Gastrocnemius medialis (tissue), 4 donors: ENCODE data around the gene SCLT1. TPM values are rescaled to one million over a fixed set of nuclear protein-coding genes. Genes with fewer than 3 reads are reported as not detected.
"Not testable (repeated sequence)": the region's sequence is repeated elsewhere in the genome, so short reads cannot be mapped to it uniquely, and the experiment has no call there.

Experiments used
- ATAC-seq, 2 donors: fragments of 150-250 bp; one replicate each; pipeline ENCODE4 v1.9.1; 2016
- DNase-seq, 2 donors: peaks; one replicate each; pipeline ENCODE4 v3.0.0-alpha.2; 2019
- H3K27ac ChIP-seq, 4 donors: fragments of 200-600 bp; sonication (generic); 1 replicate in 1 of 4; 2 replicates in 3 of 4; pipeline ENCODE4 v1.5.1; 2016 to 2018; ENCODE audit warnings: mild to moderate bottlenecking in 2 of 4, moderate library complexity in 1 of 4
- H3K27me3 ChIP-seq, 3 donors: fragments of 200-600 bp; sonication (generic) in 2 of 3; 1 replicate in 1 of 3; 2 replicates in 2 of 3; pipeline versions ENCODE4 v1.5.1 to v1.6.0; 2016 to 2019; ENCODE audit warnings: mild to moderate bottlenecking in 1 of 3, moderate library complexity in 1 of 3
- H3K36me3 ChIP-seq, 2 donors: fragments of 200-600 bp; sonication (generic) in 1 of 2; one replicate each; pipeline ENCODE4 v1.5.1; 2017 to 2018
- H3K4me1 ChIP-seq, 2 donors: fragments of 200-600 bp; sonication (generic) in 1 of 2; one replicate each; pipeline ENCODE4 v1.5.1; 2016 to 2017; ENCODE audit warnings: mild to moderate bottlenecking in 2 of 2
- H3K4me3 ChIP-seq, 4 donors: fragments of 200-600 bp; sonication (generic) in 3 of 4; 1 replicate in 1 of 4; 2 replicates in 3 of 4; pipeline ENCODE4 v1.5.1; 2016 to 2019; ENCODE audit warnings: mild to moderate bottlenecking in 2 of 4
- H3K9me3 ChIP-seq, 3 donors: fragments of 200-600 bp; sonication (generic) in 2 of 3; 1 replicate in 1 of 3; 2 replicates in 2 of 3; pipeline ENCODE4 v1.5.1; 2016 to 2019
- CTCF ChIP-seq, 5 experiments: fragments of 450-650 bp in 3 of 5; fragments of 200-600 bp in 2 of 5; sonication (generic) in 2 of 5; IDR thresholded peaks in 4 of 5; conservative IDR thresholded peaks in 1 of 5; 1 replicate in 4 of 5; 2 replicates in 1 of 5; pipeline ENCODE4 v1.5.1; 2016 to 2019; ENCODE audit warnings: antibody characterized with exemption in 5 of 5, mild to moderate bottlenecking in 3 of 5, moderate library complexity in 3 of 5
- POLR2A ChIP-seq, 2 donors: fragments of 450-650 bp; IDR thresholded peaks; one replicate each; pipeline ENCODE4 v1.6.1; 2017; ENCODE audit warnings: antibody characterized with exemption in 2 of 2, mild to moderate bottlenecking in 2 of 2, moderate library complexity in 2 of 2
- in situ Hi-C, 4 donors: fragments of 200-750 bp; cut with MboI; loops; one replicate each; pipeline versions ENCODE4 v1.15.0 to v1.8.0; 2017; ENCODE audit warnings: low sequenced_read_pairs in 4 of 4
- intact Hi-C: fragments of 100-400 bp; cut with DNase I; formaldehyde crosslinking; loops from one replicate; pipeline ENCODE4 v1.15.1; 2023; ENCODE audit warnings: low total_unique reads
- total RNA-seq, 4 donors: library from RNA; depleted of rRNA; stranded (reverse); fragments of >200 nt; gene quantifications; one replicate each; pipeline versions ENCODE4 v1.1.0 to v1.2.3, GENCODE V29; 2016

Gene SCLT1
- total RNA-seq, 4 donors from 2014 or later, result 1.0 to 4.1 (median 1.8) TPM

- Histone ChIP-seq H3K27ac (no peak overlapping the region), H3K4me1 (no peaks in the 10 kb centered on the region), H3K9me3 (no peaks in the 10 kb centered on the region), H3K4me3 (no peak overlapping the region), H3K27me3 (no peaks in the 10 kb centered on the region), H3K36me3 (no peaks in the 10 kb centered on the region)
- in situ Hi-C loops, result no loop called here
- intact Hi-C loops, result no loop called here
- TF ChIP-seq POLR2A (IDR thresholded peaks at IDR 0.05) (no peak), CTCF (IDR thresholded peaks at IDR 0.05 in 4 of 5, conservative IDR thresholded peaks at IDR 0.05 in 1 of 5) (no peak)
- ATAC-seq, result no peak
- no peak for DNase-seq
Measured at GRCh38 chr4:129131343-129131742, 38.0 kb upstream of the SCLT1 start.

- Histone ChIP-seq H3K36me3 (no peaks in the 10 kb centered on the region), H3K4me1 (no peaks in the 10 kb centered on the region), H3K4me3 (no peak overlapping the region), H3K27ac (no peak overlapping the region), H3K9me3 (no peaks in the 10 kb centered on the region), H3K27me3 (no peaks in the 10 kb centered on the region)
- ATAC-seq (no peak), DNase-seq (no peak)
- intact Hi-C loops, result no loop called here
- in situ Hi-C loops, result no loop called here
- TF ChIP-seq POLR2A (IDR thresholded peaks at IDR 0.05) (no peak), CTCF (IDR thresholded peaks at IDR 0.05 in 4 of 5, conservative IDR thresholded peaks at IDR 0.05 in 1 of 5) (no peak)
Measured at GRCh38 chr4:129129143-129129542, 35.8 kb upstream of the SCLT1 start.

- intact Hi-C loops, H3K9me3 ChIP-seq, H3K36me3 ChIP-seq, H3K4me1 ChIP-seq, H3K27ac ChIP-seq, H3K27me3 ChIP-seq, H3K4me3 ChIP-seq, DNase-seq, ATAC-seq, in situ Hi-C loops: not testable (repeated sequence)
Measured at GRCh38 chr4:129126614-129127013, 33.3 kb upstream of the SCLT1 start.

- in situ Hi-C loops (no loop called here), intact Hi-C loops (no loop called here)
- Histone ChIP-seq H3K27me3 (no peaks in the 10 kb centered on the region), H3K36me3 (no peaks in the 10 kb centered on the region), H3K9me3 (no peaks in the 10 kb centered on the region), H3K27ac (no peak overlapping the region), H3K4me1 (no peaks in the 10 kb centered on the region), H3K4me3 (no peak overlapping the region)
- ATAC-seq, result no peak
- TF ChIP-seq CTCF (IDR thresholded peaks at IDR 0.05 in 4 of 5, conservative IDR thresholded peaks at IDR 0.05 in 1 of 5) (no peak), POLR2A (IDR thresholded peaks at IDR 0.05) (no peak)
- DNase-seq, result no peak
Measured at GRCh38 chr4:129117705-129118104, 24.4 kb upstream of the SCLT1 start.

GRCh38 chr4:129113919-129114318 is 20.6 kb upstream of the SCLT1 start:
- Histone ChIP-seq H3K36me3 (peaks cover 0 to 5% of the 10 kb centered on the region in 2 donors), H3K9me3 (no peaks in the 10 kb centered on the region), H3K27me3 (no peaks in the 10 kb centered on the region), H3K4me1 (no peaks in the 10 kb centered on the region), H3K27ac (no peak overlapping the region), H3K4me3 (no peak overlapping the region)
- ATAC-seq (no peak), DNase-seq (no peak)
- intact Hi-C loops, result no loop called here
- in situ Hi-C loops, result no loop called here
- TF ChIP-seq POLR2A (IDR thresholded peaks at IDR 0.05) (no peak), CTCF (IDR thresholded peaks at IDR 0.05 in 4 of 5, conservative IDR thresholded peaks at IDR 0.05 in 1 of 5) (no peak)
